Stimulated activated CD4-positive, alpha-beta T cell treated with anti-CD3 and anti-CD28 coated beads, TNF-alpha, amount 100 ng/mL, for 4 hours (primary cell): ENCODE measurements around the gene FSIP1.

Experiments used
- DNase-seq, 3 experiments: peaks; one replicate each; pipeline ENCODE4 v3.0.0-alpha.2; 2020; ENCODE audit warnings: low read depth in 3 of 3

Gene FSIP1

DNA sequence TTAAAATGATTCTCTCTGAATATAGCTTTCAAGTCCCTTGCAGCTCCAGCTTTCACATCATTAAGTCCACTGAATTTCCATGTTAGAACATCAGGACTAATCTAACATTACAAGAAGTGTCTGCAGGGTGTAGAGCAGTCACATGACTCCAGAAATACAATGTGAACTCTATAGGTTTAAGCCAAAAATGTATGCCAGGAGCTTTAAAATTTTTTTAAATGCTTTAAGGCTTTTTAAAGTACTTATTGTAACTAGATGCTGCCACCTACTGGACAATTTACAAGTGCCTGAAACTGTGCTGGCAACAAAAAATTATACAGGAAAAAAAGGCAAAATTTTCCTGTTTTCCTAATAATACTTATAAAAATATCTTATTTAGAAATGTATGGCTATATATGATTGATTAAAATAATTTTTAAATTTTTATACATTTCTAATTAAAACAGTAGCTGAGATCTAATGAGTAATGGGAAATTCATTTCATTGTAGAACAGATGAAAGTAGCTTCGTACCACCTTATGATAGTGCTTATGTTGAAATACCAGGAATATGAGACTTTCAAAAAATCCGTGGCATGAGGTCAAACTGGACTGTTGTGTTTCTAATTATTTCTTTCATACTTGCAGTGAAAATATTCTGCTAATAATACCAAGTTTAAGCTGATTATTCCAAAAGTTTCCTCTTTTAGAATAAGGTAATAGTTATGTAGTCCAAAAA, 25.7 kb downstream of the FSIP1 start:
- no peak for DNase-seq

DNA sequence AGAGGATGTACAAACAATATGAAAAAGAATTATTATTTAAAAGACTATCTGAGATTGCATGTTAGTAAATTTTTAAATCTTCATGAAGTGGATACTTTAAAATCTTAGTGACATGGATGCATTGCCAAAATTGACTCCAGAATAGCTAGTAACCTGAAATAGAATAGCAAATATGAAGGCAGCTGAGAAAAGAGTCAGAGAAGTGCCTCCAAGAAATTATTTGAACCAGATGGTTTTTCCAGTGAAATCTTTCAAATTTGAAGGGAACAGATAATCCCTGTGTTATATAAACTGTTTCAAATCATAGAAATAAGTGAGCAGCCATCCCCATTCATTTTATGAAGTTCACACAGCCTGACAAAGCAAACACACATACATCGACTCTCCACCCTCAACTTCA, 29.6 kb downstream of the FSIP1 start:
- DNase-seq, result no peak

DNA sequence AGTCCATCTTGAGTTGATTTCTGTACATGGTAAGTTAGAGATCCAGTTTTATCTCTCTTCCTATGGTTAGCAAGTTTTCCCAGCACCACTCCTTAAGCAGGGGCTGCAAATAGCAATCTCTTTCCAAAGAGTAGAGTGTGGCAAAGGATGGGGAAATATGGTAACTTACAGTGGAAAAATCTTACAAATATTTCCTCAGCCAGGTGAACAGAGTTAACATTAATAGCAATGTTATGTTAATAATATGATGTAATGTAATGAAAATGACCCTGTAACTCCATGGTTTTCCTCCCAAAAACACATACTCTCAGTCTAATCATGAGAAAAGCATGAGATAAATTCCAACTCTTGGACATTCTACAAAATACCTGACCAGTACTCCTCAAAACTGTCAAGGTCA, 30.4 kb downstream of the FSIP1 start:
- no peak for DNase-seq

DNA sequence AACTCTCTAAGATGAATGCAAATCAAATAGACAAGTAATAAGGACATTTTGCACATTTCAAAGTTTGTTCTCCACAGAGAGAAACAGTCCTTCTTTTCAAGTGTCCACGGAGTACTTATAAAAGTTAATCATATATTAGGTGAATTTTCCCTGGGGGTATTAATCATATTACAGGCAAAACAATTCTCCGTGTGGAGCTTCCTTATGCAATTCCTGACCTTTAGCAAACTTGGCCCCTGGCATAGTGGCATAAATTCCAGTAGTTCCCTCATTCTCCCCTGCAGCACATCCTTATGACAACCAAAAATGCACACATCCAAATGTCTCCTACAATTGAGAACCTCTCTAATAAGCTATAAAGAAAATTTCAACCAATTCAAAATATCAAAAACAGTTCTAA, 34.4 kb downstream of the FSIP1 start:
- DNase-seq, result no peak

DNA sequence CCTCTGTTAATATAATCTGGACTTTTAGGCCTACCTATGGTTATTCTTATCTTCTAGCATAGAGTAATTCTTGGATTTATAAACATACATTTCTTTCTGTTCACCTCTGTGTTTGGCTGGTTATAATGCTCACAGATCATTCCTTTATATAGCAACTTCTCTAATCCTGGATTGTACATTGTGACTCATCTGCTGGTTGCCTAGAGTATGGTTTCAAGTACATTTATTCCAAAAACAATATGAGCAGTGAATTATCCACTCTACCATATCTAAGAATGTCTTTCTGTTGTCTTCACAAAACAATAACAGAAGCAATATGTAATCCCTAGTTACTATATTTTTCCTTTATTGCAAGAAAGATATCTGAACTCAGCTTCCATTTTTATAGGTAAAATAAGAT, 35.3 kb downstream of the FSIP1 start:
- no peak for DNase-seq

DNA sequence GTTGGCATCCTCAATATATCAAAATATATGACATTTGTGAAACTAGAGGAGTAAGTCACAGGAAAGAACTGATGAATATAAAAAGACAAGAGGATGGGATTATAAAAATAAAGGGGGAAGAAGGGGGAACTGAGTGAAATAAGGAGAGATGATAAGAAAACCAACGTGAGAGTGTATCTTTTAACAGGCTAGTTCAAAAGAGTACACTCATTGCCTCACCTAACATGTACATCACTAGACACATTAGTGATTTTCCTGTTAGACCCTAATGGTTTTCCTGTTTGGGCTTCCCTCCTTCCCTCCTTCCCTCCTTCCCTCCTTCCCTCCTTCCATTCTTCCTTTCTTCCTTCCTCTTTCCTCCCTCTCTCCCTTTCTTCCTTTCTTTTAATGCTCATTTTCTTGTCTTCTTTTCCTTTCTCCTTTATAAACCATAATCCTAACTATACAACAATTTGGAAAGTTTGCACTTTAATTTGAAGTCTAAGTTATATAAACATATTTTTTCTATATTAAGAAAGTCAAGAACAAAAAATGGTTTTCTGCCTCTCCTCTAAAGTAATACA, 35.8 kb downstream of the FSIP1 start:
- no peak for DNase-seq

DNA sequence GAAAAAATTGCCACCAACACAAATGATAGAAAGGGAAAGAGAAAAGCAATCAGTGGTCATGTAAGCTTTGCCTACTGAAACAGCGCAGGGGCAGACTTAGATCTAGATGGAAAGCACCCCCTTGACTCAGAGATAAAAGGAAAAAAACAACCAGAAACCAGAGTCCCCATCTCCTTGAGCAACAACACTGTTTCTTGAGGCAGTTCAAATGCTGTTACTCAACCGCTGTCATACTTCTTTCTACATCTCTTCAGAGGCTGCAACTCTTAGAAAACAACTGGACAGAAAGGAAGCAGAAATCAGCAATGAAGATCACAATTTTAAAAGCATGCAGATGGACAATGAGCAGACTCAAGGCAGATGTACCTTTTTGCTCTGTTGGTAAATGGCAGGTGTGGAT, 36.5 kb downstream of the FSIP1 start:
- no peak for DNase-seq

DNA sequence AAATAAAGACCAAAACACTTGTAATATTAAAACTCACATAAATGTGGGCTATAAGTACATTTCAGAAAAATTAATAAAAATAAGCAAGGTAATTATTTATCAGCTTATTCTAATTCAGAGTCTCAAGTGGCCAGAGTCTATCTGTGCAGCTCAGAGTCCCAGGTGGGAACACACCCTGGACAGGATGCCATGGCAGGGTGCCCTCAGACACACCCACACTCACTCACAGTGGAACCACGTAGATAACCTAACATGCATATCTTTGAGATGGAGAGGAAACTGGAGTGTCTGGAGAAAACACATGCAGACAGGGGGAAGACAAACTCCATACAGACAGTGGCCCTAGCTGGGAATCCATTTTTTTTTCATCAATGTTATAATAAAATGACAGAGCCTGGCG, 37.2 kb downstream of the FSIP1 start:
- no peak for DNase-seq

DNA sequence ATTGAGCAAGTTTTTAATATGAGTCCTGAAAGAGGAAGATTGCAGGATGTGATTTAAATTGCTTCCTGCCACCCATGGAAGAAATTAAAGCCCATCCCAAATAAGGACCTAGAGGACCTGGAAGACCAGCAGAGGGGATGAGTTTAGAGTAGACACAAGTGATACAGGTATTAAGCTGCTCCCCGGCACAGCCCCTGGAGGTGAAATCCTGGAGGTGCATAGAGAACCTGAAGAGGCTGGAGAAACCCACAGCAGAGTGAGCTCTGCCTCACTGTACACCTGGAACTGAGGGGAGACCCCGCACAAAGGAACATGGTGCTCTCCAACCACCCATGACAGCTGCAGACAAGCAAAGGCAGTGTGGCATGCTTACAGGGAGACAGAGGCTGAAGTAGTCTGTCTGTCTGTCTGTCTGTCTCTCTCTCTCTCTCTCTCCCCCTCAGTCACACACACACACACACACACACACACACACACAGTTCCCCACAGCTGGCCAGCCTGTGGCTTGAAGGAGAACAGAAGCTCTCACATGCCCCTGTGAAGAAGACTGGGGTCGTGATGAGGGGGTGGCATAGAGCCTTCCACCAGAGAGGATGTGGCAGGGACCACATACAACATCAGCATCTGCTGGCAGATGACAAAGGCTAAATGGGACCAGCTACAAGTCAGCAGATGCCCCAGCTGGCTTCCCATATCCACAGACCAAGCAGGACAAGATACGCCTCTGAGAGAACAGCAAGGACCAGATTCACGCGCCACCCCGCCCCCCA, 38.1 kb downstream of the FSIP1 start:
- no peak for DNase-seq

DNA sequence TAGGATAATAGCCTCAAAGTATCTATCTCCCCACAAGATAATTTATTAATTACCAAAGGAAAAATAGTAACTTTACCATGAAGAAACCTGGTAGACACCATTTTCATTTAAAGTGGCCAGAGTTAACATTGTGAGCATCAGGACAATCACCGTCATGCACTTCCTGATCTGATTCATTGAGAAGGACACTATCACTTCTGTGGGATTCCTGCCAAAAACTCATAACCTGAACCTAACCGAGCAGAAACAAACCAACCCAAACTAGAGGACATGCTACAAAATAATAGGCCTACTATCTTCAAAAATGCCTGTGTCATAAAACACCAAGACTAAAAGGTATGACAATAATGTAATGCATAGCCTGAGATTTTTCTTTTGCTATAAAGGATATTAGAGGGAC, 39.0 kb downstream of the FSIP1 start:
- DNase-seq, result no peak

DNA sequence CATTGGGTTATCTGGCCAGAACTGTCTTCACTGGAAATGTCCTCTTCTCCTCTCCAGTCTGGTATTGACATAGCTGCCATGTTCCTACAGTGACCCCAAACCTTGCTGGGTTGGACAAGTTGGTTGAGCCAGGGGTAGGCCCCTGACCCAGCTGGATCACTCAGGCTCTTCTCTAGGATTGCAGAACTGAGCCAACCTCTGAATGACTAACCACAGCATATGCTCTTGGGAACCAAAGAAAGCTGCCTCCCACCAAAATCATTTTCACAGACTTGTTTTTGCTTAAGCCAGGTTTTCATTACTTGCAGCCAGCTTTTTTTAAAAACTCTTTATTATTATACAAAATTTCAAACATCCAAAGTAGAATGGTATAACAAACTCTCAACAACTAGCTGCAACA, 41.4 kb downstream of the FSIP1 start:
- no peak for DNase-seq

DNA sequence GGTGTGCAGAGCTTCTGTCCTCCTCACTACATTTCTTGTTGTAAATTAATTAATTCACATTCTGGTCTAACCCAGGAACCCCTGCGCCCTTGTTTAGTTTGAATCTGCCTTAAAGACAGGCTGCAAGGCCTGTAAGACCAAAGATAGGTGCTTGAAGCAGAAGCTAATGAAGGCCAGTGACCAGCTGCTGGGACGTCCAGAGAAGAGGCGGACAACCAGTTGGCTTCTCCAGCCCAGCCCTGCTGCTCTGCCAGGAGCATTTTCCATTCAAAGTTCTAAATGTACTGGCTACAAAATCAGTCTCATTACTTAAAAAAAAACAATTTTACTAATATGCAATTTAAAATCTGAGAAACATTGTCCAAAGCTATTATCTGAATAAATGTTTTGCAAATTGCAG, 43.6 kb downstream of the FSIP1 start:
- no peak for DNase-seq

DNA sequence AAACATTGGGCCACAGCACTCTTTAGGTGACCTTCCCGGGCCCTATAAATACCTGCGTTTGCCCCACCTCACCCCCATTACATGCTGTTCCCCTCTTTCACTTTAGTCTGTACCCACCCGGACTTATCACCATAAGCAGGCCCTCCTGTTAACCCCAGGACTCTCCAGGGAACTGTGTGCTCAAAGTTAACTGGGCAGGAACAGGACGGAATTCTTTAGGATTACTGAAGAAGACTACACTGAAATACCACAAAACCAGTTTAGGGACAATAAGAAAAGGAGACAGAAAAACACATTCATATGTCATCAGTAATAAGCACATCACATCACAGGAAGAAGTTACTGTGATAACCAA, 45.5 kb downstream of the FSIP1 start:
- DNase-seq, result no peak

DNA sequence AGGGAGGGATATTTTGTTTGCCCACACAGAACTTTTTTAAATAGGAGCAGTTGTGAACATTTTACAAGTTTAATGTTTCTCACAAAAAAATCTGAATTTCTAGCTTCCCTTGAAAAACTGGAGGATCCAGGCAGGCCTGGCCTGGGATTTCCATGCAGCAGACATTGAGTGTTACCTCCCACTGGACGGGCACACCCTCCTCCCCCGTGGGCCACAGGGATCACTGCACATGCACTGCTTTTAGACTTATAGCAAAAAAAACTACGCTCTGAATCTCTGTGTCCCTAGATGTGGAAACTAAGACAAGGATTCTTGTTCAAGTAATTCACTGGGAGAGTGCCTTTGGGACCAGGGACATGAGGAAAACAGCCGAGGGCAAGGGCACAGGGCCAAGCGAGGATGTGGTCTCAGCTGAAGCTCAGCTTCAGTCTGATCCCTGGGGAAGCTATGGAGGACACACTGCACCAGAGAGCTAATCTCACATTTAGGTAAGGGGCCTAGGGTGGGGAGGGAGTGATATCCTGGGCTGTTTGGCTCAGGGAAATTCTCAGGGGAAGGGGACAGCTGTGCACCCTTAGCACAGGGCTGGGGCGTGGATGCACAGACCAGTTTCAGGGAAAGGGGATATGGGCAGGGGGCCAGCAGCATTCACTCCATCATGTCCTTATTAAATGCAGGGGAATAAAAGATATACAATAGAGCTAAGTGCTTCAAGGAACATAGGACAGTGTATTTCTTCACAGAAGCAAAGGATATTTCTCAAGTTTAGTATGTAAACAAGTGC, 46.0 kb downstream of the FSIP1 start:
- DNase-seq, result no peak

DNA sequence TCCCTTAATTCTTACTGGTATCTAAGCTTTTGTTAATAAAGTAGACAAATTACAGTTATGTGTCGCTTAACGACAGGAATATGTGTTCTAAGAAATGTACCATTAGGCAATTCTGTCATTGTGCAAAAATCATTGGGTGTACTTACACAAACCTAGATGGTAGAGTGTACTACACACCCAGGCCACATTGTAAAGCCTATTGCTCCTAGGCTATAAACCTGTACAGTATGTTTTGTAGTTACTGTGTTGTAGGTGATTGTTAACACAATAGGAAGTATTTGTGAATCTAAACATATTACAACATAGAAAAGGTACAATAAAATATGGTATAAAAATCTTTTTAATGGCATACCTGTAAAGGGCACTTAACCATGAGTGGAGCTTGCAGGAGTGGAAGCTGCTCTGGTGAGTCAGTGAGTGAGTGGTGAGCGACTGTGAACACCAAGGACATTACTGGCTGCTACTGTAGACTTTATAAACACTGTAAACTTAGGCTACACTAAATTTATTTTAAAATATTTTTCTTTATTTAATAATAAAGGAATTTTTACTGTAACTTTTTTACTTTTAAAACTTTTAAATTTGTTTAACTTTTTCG, 47.4 kb downstream of the FSIP1 start:
- DNase-seq, result no peak

DNA sequence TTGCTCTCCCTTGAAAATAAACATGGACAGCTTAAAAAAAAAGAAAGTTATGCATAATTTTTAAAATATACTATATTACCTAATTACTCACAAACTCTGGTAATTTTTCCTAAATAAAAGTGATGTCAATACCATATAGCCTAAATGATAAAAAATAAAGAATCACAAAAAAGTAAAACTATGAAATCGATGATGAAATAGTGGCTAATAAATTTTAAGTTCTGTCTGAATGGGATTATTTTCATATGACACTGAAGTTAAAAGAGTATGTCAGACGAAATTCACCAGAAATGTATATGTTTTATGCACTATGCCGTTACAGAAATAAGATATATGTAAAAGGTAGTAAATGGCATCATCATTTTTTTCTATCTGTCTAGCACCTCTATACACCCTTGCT, 51.4 kb downstream of the FSIP1 start:
- DNase-seq, result no peak

DNA sequence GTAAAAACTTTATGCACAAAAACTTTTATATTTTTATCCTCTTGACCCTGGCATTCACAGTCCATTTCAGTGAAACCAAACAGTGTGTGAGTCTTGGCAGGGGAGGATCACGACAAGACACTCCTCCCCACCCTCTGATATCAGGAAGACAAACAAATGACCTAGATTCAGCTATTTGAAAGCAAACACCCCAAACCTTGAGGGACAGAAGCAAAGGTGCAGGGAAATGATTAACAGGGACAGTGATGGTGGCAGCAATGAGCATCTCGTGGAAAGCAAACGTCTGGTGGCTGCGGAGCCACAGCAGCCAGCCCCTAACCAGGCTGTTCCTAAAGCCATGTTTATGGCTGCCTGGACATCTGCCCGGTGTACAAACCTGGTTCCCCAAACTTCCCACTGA, 52.1 kb downstream of the FSIP1 start:
- no peak for DNase-seq

DNA sequence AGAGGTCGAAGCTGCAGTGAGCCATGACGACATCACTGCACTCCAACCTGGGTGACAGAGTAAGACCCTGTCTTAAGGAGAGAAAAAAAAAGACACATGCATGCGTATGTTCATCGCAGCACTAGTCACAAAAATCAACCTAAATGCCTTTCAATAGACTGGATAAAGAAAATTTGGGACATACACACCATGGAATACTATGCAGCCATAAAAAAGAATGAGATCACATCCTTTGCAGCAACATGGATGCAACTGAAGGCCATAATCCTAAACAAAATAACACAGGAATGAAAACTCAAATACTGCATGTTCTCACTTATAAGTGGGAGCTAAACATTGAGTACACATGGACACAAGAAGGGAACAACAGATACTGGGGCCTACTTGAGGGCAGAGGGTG, 53.1 kb downstream of the FSIP1 start:
- no peak for DNase-seq

DNA sequence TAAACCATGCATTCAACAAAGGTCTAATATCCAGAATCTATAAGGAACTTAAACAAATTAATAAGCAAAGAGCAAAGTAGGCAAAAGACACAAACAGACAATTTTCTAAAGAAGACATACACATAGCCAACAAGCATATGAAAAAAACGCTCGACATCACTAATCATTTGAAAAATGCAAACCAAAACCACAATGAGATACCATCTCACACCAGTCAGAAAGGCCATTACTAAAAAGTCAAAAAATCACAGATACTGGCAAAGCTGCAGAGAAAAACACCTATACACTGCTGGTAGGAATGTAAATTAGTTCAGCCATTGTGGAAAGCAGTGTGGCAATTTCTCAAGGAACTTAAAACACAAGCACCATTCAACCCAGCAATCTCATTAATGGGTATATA, 53.8 kb downstream of the FSIP1 start:
- no peak for DNase-seq

DNA sequence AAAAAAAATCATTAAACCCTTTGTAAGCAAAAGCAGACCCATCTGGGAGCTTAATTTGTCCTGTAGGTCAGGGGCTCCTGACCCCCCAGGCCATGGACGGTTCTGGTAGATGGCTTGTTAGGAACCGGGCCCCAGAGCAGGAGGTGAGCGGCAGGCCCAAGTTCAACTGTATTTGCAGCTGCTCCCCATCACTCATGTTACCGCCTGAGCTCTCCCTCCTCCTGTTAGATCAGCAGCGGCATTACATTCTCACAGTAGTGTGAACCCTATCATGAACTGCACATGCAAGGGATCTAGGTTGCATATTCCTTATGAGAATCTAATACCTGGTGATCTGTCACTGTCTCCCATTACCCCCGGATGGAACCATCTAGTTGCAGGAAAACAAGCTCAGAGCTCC, 60.7 kb downstream of the FSIP1 start:
- no peak for DNase-seq

DNA sequence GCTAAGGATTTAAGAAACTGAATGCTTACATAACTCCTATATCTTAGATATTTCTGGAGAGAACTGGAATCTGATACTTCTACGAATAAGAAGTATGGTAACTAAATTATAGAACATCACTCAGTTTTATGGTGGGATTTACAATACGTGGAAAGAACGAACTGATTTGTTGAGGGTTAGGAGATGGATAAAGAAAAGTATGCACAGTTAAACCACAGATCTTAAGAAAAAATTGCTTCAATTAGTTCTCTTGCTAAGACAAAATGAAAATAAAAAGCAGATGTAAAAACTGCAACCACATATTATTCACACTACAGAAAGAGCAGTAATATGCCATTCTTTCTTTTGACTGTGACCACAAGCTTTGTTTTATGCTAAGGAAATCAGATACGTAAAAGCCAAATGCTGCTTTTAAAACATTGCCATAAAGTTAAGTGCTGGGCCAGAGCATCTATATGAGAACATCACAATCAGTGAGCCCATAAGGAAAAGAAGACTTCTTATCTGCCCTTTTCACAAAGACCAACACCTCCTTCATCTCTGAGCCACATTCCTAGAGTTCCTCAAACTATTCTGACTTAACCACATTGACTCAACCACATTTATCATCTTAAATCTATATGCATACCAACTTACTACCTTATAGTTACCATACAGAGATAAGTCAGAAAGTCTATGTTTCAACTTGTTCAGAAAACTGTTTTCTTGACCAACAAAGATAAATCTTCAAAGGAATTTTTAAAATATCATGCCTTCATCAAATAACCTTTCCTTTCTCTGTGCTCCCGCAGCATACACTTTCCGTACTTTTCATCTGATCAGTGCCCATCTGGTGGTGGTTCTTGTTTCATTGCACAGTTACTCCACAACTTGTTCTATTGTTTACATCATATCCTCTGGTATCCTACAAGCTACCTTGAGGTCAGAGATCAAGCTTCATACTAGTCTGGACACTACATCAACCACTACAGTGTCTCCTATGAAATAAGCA, 61.7 kb downstream of the FSIP1 start:
- DNase-seq, result no peak
